ENCODE measurements around the gene PTDSS2.
"Not testable (repeated sequence)": the region's sequence is repeated elsewhere in the genome, so short reads cannot be mapped to it uniquely, and the experiment has no call there.

The PTDSS2 gene

GRCh38 chr11:431921-432320 is 18.2 kb upstream of the PTDSS2 start:
- no peak for DNase-seq (ENCODE audit: low read depth in 2 of 2)

GRCh38 chr11:432501-433100 is 17.5 kb upstream of the PTDSS2 start:
- DNase-seq (ENCODE audit: low read depth in 2 of 2) = no peak

GRCh38 chr11:433111-433510 is 17.0 kb upstream of the PTDSS2 start:
- DNase-seq (ENCODE audit: low read depth in 2 of 2) = no peak

DNA sequence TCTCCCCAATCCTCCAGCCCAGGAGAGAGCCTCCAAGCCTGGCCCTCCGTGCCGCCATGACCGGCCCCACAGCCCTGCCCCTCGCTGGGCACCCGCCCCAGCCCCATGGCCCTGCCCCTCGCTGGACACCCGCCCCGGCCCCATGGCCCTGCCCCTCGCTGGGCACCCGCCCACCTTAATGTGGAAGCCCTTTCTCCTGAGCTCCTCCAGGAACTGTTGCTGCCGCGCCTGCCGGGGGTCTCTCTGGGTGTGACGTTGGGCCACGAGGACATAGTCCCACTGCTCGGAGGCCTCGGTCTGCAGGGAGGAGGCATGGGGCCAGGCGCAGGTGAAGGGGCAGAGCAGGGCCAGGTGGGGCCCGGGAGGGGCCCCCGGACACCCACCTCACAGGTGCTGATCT is 16.4 kb upstream of the PTDSS2 start:
- no peak for DNase-seq (ENCODE audit: low read depth in 2 of 2)

DNA sequence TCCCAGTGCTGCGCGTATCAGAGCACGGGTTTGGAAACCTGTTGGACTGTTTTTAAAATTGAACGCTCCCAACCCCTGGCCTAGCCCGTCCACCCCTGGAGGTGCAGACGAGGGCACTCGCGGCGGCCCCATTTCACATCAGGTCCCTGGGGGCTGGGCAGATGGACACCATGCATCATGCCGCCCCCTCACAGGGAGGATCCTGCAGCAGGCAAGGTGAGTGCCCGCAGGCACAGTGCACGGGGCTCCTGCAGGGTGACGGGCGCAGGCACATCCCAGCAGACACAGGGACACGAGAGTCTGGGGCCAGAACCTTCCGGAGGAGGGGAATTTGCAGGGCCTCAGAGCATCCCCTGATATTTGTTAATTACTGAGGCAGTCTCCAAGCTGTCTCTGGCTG is 15.6 kb upstream of the PTDSS2 start:
- no peak for DNase-seq (ENCODE audit: low read depth in 2 of 2)

- not testable (repeated sequence) for DNase-seq (ENCODE audit: low read depth in 2 of 2)
These were observed 14.9 kb upstream of the PTDSS2 start for GRCh38 chr11:434999-435740.

- DNase-seq (ENCODE audit: low read depth in 2 of 2) = no peak
These were observed 12.7 kb upstream of the PTDSS2 start for GRCh38 chr11:437228-437870.

GRCh38 chr11:438101-438844 is 11.8 kb upstream of the PTDSS2 start:
- no peak for DNase-seq (ENCODE audit: low read depth in 2 of 2)

DNA sequence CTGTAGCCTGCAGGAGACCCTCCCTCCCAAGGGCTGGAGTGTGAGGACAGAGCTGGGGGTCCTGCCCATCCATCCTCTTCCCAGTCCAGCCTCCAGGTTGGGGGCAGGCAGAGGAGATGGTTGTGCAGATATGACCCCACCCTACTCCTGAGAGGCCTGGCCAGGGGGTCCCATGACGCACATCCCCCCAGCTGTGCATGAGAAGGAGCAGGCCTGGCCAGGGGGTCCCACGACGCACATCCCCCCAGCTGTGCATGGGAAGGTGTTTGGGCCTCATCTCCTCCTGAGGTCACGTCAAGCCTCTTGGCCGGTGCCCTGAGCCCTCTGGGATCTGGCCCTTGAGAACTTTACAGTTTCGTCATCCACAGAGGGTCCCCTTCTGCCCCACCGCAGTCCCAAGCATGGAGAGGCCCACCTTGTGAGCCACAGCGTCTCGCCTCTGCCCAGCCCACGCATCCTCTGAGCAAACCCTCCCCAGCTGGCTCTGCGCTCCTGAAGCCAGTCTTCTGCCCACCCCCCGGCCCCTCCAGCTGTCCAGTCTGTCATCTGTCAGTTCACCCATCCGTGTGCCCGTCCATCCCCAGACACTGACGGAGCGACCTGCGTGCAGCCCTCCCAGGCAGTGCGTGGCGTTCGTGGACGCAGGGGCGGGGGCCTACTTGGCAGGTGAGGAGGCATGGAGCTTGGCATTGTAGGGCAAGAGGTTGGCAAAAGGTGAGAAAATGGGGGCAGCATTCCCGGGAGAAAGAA is 10.6 kb upstream of the PTDSS2 start:
- no peak for DNase-seq (ENCODE audit: low read depth in 2 of 2)

DNA sequence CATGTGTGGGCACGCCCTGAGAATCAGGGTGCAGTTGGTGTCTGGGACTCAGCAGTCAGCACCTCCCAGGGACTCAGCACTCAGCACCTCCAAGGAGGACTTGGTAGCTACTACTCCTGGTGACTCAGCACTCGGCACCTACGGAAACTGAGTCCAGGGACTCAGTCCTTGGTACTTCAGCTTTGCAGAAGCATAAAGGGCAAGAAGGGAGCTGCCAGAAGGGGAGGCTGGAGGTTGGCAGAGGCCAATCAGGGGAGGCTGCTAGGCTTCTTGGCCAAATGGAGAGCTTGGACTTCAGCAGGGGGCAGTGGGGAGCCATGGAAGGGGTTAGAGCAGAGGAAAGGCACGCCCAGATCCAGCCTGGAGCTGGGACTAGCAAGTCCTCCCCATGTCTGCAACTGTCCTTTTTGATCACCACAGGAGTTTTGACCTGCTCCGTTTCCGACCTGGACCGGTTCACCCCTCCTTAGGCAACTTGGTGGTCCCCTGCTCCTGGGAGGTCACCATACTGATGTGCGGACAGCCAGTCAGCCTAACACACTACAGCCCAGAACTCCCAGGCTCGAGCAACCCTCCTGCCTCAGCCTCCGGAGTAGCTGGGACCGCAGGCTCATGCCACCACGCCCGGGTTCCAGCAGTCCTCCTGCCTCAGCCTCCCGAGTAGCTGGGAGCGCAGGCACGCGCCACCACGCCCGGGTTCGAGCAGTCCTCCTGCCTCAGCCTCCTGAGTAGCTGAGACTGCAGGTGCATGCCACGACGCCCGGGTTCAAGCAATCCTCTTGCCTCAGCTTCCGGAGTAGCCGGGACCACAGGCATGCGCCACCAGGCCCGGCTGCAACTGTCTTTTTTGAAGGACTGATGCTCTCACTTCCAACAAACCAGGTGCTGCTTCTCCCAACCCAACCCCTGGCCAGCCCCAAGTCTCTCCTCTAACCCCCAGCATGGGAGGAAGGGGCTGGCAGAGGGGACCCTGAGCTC is 9.7 kb upstream of the PTDSS2 start:
- no peak for DNase-seq (ENCODE audit: low read depth in 2 of 2)

DNA sequence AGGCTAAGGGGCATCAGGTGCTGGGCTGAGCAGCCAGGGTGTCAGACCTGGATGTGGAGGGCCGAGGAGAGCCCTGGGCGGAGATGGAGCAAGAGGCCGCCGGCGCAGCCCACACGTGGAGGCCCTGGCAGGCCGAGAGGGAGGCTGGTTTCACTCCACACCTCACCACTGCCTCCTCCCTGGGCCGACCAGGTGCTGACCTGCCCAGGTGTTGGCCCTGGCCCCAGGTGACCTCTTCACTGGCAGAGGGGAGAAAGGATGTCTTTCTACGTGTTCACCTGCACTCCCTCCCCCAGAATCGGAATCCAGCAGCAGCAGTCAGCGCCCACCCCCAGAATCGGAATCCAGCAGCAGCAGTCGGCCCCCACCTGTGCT is 9.0 kb upstream of the PTDSS2 start:
- no peak for DNase-seq (ENCODE audit: low read depth in 2 of 2)

GRCh38 chr11:441418-442274 is 8.4 kb upstream of the PTDSS2 start, which contains the start of gene ANO9:
Gene ANO9 (minus strand): TSS chr11:442011. CDS start chr11:441926, 85 bp downstream.
- no peak for DNase-seq (ENCODE audit: low read depth in 2 of 2)

DNA sequence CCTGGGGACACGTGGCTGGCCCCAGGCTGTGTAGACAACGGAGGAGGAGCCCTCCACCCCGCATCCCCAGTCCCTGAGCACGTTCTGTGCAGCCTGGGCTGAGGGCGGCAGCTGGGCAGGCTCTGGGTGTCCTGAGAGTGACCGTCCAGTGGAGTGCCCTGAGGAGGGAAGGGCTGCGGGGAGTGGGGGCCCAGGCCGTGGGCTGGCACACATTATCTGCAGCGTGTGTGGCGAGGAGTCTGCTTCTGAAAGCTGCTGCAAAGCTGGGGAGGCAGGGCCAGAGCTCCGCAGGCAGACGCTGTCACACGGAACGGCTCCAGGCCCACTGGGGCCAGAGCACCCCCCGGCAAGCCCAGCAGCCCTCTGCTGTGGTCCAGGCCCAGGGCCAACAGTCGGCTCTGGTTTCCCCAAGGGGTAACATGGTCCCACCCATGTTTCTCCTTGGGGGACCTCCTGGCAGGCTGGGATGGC is 7.4 kb upstream of the PTDSS2 start:
- no peak for DNase-seq (ENCODE audit: low read depth in 2 of 2)

DNA sequence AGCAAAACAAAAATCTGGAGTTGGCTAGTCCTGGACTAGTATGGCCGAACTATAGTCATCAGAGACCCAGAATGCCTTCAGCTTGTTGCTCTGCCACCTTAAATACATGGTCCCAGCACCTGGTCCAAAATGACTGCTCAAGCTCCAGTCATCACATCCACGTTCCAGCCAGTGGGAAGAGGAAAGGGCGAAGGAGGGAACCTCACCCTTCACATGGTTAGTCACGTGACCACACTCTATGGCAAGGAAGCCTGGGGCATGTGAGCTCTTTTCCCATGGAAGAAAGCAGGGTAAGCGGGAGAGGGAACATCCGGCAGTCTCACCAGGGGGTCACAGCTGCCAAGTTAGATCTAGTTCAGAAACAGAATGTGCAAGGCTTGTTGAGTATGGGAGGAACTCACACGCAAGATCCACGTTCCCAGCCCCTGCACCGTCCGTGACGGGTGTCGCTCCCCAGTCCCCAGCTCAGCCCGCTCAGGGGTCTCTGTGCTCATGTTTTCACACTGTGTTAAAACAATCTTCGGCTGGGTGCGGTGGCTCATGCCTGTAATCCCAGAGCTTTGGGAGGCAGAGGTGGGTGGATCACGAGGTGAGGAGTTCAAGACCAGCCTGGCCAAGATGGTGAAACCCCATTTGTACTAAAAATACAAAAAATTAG is 6.4 kb upstream of the PTDSS2 start:
- no peak for DNase-seq (ENCODE audit: low read depth in 2 of 2)

- DNase-seq (ENCODE audit: low read depth in 2 of 2) = no peak
These were observed 5.5 kb upstream of the PTDSS2 start for GRCh38 chr11:444396-445144.

GRCh38 chr11:445765-446588 is 4.1 kb upstream of the PTDSS2 start:
- no peak for DNase-seq (ENCODE audit: low read depth in 2 of 2)

DNA sequence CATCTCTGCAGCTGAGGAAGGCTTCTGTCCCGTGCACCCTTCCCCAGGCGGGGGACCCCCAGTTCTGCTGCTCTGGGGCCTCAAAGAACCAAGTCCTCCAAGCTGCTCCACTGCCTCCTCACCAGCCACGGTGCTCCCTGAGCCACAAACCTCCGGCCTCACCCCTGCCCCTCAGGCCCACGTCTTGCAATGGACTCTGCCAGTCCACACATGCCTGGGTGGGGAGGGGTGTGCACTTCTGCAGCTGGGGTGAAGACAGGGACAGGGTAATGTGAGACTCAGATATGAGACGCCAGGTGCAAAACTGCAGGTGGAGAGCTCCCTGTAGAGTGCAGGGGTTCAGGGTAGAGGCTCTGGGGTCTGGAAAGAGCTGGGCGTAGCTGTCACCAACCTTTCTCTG is 3.2 kb upstream of the PTDSS2 start:
- DNase-seq (ENCODE audit: low read depth in 2 of 2) = no peak

Measured in fibroblast of skin of left biceps (primary cell).